ENCODE measurements around the gene PHLDA2. TPM values are rescaled to one million over a fixed set of nuclear protein-coding genes. Genes with fewer than 3 reads are reported as not detected.

The PHLDA2 gene
- polyA plus RNA-seq, 1 of the 3 experiments (the other 2 are of a cell fraction) = 23.6 TPM

GRCh38 chr11:2923446-2924375, 5.5 kb downstream of the PHLDA2 start:
- Histone ChIP-seq H4K20me1 (ENCODE audit: insufficient read depth) (no peaks in the 10 kb centered on the region), H3K27me3 (ENCODE audit: insufficient read depth) (no peaks in the 10 kb centered on the region), H2AFZ (ENCODE audit: low read depth) (no peak overlapping the region), H3K27ac (ENCODE audit: low read depth in 2 of 2, low read length in 1 of 2) (no peak overlapping the region; a peak in 1 of 4 replicates), H3K4me1 (ENCODE audit: control insufficient read depth in 1 of 2, insufficient read depth in 2 of 2, low read depth in 1 of 2, low read length in 1 of 2) (peaks cover 0 to 14% of the 10 kb centered on the region in 2 experiments; a peak in 1 of 4 replicates), H3K9ac (no peak overlapping the region), H3K9me2 (no peaks in the 10 kb centered on the region), H3K4me3 (ENCODE audit: low read depth in 2 of 2, low read length in 1 of 2) (no peak overlapping the region), H3K4me2 (no peak overlapping the region), H3K79me2 (ENCODE audit: insufficient read depth) (0 out of 2 replicates have a peak, but pooled peaks cover 2% of the 10 kb centered on the region), H3F3A (replicated peaks; ENCODE audit: insufficient read depth) (no peaks in the 10 kb centered on the region), H3K9me3 (no peaks in the 10 kb centered on the region), H3K36me3 (replicated peaks in 1 of 2; ENCODE audit: control insufficient read depth in 1 of 2, insufficient read depth in 2 of 2, low read length in 1 of 2) (no peaks in the 10 kb centered on the region)
- TF ChIP-seq MEF2A (IDR thresholded peaks at IDR 0.05; ENCODE audit: borderline replicate concordance, low read depth) (no peak), NFIC (IDR thresholded peaks at IDR 0.05; ENCODE audit: borderline replicate concordance) (no peak), RCOR1 (IDR thresholded peaks at IDR 0.05; ENCODE audit: low read length) (no peak), USF2 (IDR thresholded peaks at IDR 0.05; ENCODE audit: borderline replicate concordance, low read depth, low read length) (no peak), TCF12 (IDR thresholded peaks at IDR 0.05) (no peak), RFX5 (IDR thresholded peaks at IDR 0.05; ENCODE audit: low read length) (no peak), GATA2 (CRISPR knock-in tag; IDR thresholded peaks at IDR 0.05) (no peak), TAF1 (IDR thresholded peaks at IDR 0.05; ENCODE audit: borderline replicate concordance, low read depth, low read length) (no peak), TEAD4 (IDR thresholded peaks at IDR 0.05; ENCODE audit: borderline replicate concordance, insufficient read depth) (no peak), ZBTB33 (IDR thresholded peaks at IDR 0.05; ENCODE audit: borderline replicate concordance, low read depth) (no peak), MAX (IDR thresholded peaks at IDR 0.05; ENCODE audit: low read depth) (no peak), FOSL2 (IDR thresholded peaks at IDR 0.05; ENCODE audit: borderline replicate concordance, low read depth) (no peak), POLR2AphosphoS5 (IDR thresholded peaks at IDR 0.05; ENCODE audit: low read depth, low read length) (no peak), RAD21 (IDR thresholded peaks at IDR 0.05; ENCODE audit: low read length) (no peak), SIN3A (IDR thresholded peaks at IDR 0.05; ENCODE audit: borderline replicate concordance, low read depth, low read length) (no peak), JUND (IDR thresholded peaks at IDR 0.05) (no peak)
- TF ChIP-seq, protein P1, sequence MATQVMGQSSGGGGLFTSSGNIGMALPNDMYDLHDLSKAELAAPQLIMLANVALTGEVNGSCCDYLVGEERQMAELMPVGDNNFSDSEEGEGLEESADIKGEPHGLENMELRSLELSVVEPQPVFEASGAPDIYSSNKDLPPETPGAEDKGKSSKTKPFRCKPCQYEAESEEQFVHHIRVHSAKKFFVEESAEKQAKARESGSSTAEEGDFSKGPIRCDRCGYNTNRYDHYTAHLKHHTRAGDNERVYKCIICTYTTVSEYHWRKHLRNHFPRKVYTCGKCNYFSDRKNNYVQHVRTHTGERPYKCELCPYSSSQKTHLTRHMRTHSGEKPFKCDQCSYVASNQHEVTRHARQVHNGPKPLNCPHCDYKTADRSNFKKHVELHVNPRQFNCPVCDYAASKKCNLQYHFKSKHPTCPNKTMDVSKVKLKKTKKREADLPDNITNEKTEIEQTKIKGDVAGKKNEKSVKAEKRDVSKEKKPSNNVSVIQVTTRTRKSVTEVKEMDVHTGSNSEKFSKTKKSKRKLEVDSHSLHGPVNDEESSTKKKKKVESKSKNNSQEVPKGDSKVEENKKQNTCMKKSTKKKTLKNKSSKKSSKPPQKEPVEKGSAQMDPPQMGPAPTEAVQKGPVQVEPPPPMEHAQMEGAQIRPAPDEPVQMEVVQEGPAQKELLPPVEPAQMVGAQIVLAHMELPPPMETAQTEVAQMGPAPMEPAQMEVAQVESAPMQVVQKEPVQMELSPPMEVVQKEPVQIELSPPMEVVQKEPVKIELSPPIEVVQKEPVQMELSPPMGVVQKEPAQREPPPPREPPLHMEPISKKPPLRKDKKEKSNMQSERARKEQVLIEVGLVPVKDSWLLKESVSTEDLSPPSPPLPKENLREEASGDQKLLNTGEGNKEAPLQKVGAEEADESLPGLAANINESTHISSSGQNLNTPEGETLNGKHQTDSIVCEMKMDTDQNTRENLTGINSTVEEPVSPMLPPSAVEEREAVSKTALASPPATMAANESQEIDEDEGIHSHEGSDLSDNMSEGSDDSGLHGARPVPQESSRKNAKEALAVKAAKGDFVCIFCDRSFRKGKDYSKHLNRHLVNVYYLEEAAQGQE (IDR thresholded peaks at IDR 0.05; ENCODE audit: low read depth, low read length) = no peak
- TF ChIP-seq, protein P2, sequence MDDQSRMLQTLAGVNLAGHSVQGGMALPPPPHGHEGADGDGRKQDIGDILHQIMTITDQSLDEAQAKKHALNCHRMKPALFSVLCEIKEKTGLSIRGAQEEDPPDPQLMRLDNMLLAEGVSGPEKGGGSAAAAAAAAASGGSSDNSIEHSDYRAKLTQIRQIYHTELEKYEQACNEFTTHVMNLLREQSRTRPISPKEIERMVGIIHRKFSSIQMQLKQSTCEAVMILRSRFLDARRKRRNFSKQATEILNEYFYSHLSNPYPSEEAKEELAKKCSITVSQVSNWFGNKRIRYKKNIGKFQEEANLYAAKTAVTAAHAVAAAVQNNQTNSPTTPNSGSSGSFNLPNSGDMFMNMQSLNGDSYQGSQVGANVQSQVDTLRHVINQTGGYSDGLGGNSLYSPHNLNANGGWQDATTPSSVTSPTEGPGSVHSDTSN (IDR thresholded peaks at IDR 0.05) = no peak
- TF ChIP-seq, protein P3, sequence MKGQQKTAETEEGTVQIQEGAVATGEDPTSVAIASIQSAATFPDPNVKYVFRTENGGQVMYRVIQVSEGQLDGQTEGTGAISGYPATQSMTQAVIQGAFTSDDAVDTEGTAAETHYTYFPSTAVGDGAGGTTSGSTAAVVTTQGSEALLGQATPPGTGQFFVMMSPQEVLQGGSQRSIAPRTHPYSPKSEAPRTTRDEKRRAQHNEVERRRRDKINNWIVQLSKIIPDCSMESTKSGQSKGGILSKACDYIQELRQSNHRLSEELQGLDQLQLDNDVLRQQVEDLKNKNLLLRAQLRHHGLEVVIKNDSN (IDR thresholded peaks at IDR 0.05; ENCODE audit: borderline replicate concordance, low read depth) = no peak
- ChIA-PET POLR2A (no interaction called here), CTCF (interaction anchor here (0.8 to 2.4 kb wide), 6 partner anchors 11 to 503 kb away, joined by 3 to 8 read pairs (median 3); no protein-coding TSS in a partner anchor)
- 89% methylated on average over 13 of the region's 22 CpGs for WGBS (ENCODE audit: low lambda C conversion rate)
- peak; percentile 72 for DNase-seq
